Ascending aorta (tissue), 2 donors: ENCODE data around the gene CASQ2. TPM values are rescaled to one million over a fixed set of nuclear protein-coding genes. Genes with fewer than 3 reads are reported as not detected.

Source experiments
- DNase-seq, 2 donors: peaks; one replicate each; pipeline ENCODE4 v3.0.0-alpha.2; 2019; ENCODE audit warnings: low spot score in 2 of 2
- H3K27ac ChIP-seq, 2 donors: fragments of 200-600 bp; sonication (generic); one replicate each; pipeline ENCODE4 v1.5.1; 2016 to 2017; ENCODE audit warnings: mild to moderate bottlenecking in 1 of 2
- H3K27me3 ChIP-seq: fragments of 200-600 bp; sonication (generic); one replicate; pipeline ENCODE4 v1.5.1; 2017
- H3K36me3 ChIP-seq, 2 donors: fragments of 200-600 bp; sonication (generic); one replicate each; pipeline ENCODE4 v1.5.1; 2016
- H3K4me1 ChIP-seq, 2 donors: fragments of 200-600 bp; sonication (generic); one replicate each; pipeline ENCODE4 v1.5.1; 2016 to 2017; ENCODE audit warnings: mild to moderate bottlenecking in 1 of 2
- H3K4me3 ChIP-seq, 2 donors: fragments of 200-600 bp; sonication (generic); one replicate each; pipeline ENCODE4 v1.5.1; 2016 to 2017; ENCODE audit warnings: mild to moderate bottlenecking in 1 of 2
- H3K9me3 ChIP-seq, 2 donors: fragments of 200-600 bp; sonication (generic); one replicate each; pipeline ENCODE4 v1.5.1; 2016
- intact Hi-C: fragments of 100-400 bp; cut with DNase I; formaldehyde crosslinking; loops from one replicate; pipeline ENCODE4 v1.15.1; 2023
- total RNA-seq: library from RNA; depleted of rRNA; stranded (reverse); fragments of >200 nt; gene quantifications from one replicate; pipeline ENCODE4 v1.1.0, GENCODE V29; 2016
- TF ChIP-seq, protein P1 (sequence below), 3 experiments: fragments of 200-600 bp in 2 of 3; fragments of 450-650 bp in 1 of 3; sonication (generic) in 2 of 3; IDR thresholded peaks; one replicate each; pipeline ENCODE4 v1.5.1; 2016 to 2019; ENCODE audit warnings: antibody characterized with exemption in 3 of 3, mild to moderate bottlenecking in 1 of 3, moderate library complexity in 1 of 3

CASQ2 gene
- total RNA-seq, 1 donor from 2014 or later: 3.8 TPM

DNA sequence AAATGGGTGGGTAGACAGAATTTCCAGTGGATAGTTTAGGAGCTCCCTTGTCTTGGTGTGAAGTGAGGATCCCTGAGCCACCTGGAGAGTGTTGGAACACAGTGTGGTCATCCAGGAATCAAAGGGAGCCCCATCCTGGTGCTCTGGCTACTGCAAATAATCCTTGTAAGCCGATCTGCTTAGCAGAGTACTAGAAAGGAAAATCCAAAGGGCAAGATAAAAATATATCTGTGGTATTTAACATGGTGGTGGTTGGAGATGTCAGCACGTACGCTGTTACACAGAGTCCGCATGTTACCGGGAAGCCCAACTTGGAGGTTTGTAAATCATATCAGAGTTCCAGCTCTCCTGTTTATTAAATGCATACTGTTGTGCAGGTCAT lies 87.8 kb downstream of the CASQ2 start:
- peaks cover 4 to 12% of the 10 kb centered on the region in 2 donors for H3K4me1 ChIP-seq
- TF ChIP-seq, protein P1, sequence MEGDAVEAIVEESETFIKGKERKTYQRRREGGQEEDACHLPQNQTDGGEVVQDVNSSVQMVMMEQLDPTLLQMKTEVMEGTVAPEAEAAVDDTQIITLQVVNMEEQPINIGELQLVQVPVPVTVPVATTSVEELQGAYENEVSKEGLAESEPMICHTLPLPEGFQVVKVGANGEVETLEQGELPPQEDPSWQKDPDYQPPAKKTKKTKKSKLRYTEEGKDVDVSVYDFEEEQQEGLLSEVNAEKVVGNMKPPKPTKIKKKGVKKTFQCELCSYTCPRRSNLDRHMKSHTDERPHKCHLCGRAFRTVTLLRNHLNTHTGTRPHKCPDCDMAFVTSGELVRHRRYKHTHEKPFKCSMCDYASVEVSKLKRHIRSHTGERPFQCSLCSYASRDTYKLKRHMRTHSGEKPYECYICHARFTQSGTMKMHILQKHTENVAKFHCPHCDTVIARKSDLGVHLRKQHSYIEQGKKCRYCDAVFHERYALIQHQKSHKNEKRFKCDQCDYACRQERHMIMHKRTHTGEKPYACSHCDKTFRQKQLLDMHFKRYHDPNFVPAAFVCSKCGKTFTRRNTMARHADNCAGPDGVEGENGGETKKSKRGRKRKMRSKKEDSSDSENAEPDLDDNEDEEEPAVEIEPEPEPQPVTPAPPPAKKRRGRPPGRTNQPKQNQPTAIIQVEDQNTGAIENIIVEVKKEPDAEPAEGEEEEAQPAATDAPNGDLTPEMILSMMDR (IDR thresholded peaks at IDR 0.05): no peak

DNA sequence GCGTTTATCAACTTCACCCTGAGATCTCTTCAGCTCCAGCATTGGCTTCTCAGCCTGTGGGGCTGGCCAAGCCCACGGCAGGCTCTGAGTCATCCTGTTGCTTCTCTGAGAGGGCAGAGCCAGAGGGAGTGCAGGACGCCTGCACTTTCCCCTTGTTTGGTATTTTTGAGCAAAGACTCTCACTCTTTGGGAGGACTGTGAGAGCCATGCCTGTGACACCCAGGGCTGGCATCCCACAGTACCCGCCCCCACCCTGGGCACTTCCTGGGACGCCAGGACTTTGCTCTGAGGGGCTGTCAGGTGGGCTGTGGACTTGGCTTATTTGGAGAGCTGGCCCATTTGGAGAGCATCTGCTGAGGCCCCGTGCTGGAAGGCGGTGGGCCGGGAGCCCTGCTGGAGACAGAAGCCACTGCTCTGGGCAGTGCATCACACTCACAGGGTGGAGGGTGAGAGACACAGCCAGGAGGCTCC lies 89.3 kb downstream of the CASQ2 start:
- intact Hi-C loops: no loop called here
- peaks cover 4 to 12% of the 10 kb centered on the region in 2 donors for H3K4me1 ChIP-seq
- H3K27me3 ChIP-seq: no peaks in the 10 kb centered on the region
- TF ChIP-seq, protein P1 (IDR thresholded peaks at IDR 0.05): no peak
- peaks cover 4 to 5% of the 10 kb centered on the region in 2 donors for H3K36me3 ChIP-seq
- peak overlapping the region in 1 of 2 donors; percentile 41 for H3K4me3 ChIP-seq
- H3K9me3 ChIP-seq: no peaks in the 10 kb centered on the region
- H3K27ac ChIP-seq: peak overlapping the region; percentile 68 to 71
- peak in 1 of 2 donors; percentile 74 for DNase-seq

More for the DNA sequence above, 87.8 kb downstream of the CASQ2 start:
- Histone ChIP-seq H3K36me3 (peaks cover 20% of the 10 kb centered on the region in 2 donors), H3K27me3 (no peaks in the 10 kb centered on the region), H3K9me3 (no peaks in the 10 kb centered on the region), H3K27ac (no peak overlapping the region), H3K4me3 (no peak overlapping the region)
- DNase-seq: no peak
- intact Hi-C loops: no loop called here

DNA sequence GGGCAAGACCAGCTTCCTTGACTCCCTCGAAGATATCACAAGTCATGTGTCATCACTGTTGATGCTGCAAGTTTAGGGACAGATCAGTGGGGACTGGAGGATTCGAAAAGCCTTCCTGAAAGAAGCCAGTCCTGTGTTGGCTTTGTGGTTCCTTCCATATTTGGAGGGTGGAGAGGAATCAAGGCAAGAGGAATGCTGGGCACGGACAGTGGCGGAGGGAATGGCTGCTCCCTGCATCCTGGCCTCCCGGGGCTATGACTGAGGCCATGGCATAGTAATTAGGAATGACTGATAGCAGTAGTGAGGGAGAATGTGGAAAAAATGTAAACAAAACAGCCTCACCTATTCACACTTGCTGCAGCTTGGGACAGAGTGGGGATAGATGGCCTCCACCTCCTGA lies 90.4 kb downstream of the CASQ2 start:
- Histone ChIP-seq H3K4me3 (no peak overlapping the region), H3K27me3 (no peaks in the 10 kb centered on the region), H3K27ac (peak overlapping the region; percentile 53 to 68), H3K36me3 (peaks cover 1 to 3% of the 10 kb centered on the region in 2 donors), H3K9me3 (no peaks in the 10 kb centered on the region), H3K4me1 (peaks cover 4 to 12% of the 10 kb centered on the region in 2 donors)
- no peak for DNase-seq
- intact Hi-C loops: no loop called here
- TF ChIP-seq, protein P1 (IDR thresholded peaks at IDR 0.05): no peak

DNA sequence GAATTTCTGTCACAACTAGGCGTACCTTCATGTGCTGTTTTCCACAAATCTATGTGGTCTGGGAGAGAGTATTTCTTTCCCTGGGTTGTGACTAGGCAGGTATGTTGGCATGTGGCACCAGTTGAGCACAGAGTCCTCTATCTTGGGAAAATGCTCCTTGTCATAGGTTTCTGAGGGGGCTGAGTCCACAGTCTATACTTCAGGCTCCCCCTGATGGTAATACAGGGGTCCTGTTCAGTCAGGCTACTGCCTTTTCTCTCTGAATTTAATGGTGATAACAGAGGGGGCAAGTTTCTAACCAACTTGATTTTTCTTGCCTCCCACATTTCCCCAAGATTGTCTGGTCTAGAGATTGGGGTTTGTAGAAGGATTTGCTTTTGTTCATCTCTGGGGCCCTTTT lies 90.9 kb downstream of the CASQ2 start:
- TF ChIP-seq, protein P1 (IDR thresholded peaks at IDR 0.05): no peak
- Histone ChIP-seq H3K27ac (no peak overlapping the region), H3K9me3 (no peaks in the 10 kb centered on the region), H3K27me3 (no peaks in the 10 kb centered on the region), H3K4me3 (no peak overlapping the region), H3K36me3 (peaks cover 0 to under 1% of the 10 kb centered on the region in 2 donors), H3K4me1 (peaks cover 4 to 12% of the 10 kb centered on the region in 2 donors)
- intact Hi-C loops: no loop called here
- no peak for DNase-seq

DNA sequence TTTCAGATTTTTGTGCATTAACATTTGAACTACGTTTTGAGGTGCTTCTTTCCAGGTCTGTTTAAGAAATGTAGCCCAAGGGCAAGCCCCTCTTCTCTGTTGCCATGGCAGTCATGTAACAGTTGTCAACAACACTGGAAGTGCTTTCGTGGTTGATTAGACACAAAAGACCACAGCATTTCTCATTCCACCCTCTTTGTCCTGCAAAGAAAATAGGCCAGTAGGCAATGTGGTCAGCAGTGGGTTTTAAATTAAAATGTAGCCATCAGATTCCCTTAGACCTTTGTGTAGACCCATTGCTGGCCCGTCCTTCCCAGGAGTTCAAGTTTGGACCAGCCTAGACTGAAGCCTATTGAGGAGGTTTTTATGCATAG lies 91.3 kb downstream of the CASQ2 start:
- no peak for DNase-seq
- H3K36me3 ChIP-seq: no peaks in the 10 kb centered on the region
- H3K4me3 ChIP-seq: no peak overlapping the region
- no peak overlapping the region for H3K27ac ChIP-seq
- intact Hi-C loops: no loop called here
- H3K4me1 ChIP-seq: peaks cover 4 to 12% of the 10 kb centered on the region in 2 donors
- H3K27me3 ChIP-seq: no peaks in the 10 kb centered on the region
- H3K9me3 ChIP-seq: no peaks in the 10 kb centered on the region
- TF ChIP-seq, protein P1 (IDR thresholded peaks at IDR 0.05): no peak
